Esophagus muscularis mucosa (tissue), 4 donors: ENCODE data around the gene SMARCC2. TPM values are rescaled to one million over a fixed set of nuclear protein-coding genes. Genes with fewer than 3 reads are reported as not detected.

Experiments
- DNase-seq: peaks from one replicate; pipeline ENCODE4 v3.0.0-alpha.2; 2017; ENCODE audit errors: extremely low spot score
- H3K27ac ChIP-seq, 4 donors: fragments of 200-600 bp; sonication (generic); replicated peaks in 1 of 4; 1 replicate in 3 of 4; 2 replicates in 1 of 4; pipeline ENCODE4 v1.5.1; 2016 to 2019; ENCODE audit warnings: mild to moderate bottlenecking in 1 of 4
- H3K27me3 ChIP-seq, 4 donors: fragments of 200-600 bp; sonication (generic); one replicate each; pipeline versions ENCODE4 v1.5.1 to v1.6.0; 2016 to 2019
- H3K36me3 ChIP-seq, 4 donors: fragments of 200-600 bp; sonication (generic); one replicate each; pipeline ENCODE4 v1.5.1; 2016 to 2019
- H3K4me1 ChIP-seq, 4 donors: fragments of 200-600 bp; sonication (generic); one replicate each; pipeline ENCODE4 v1.5.1; 2016 to 2019
- H3K4me3 ChIP-seq, 4 donors: fragments of 200-600 bp; sonication (generic); 1 replicate in 2 of 4; 2 replicates in 2 of 4; pipeline ENCODE4 v1.5.1; 2016 to 2019; ENCODE audit warnings: mild to moderate bottlenecking in 4 of 4, moderate library complexity in 1 of 4
- H3K9me3 ChIP-seq, 4 donors: fragments of 200-600 bp; sonication (generic); 1 replicate in 3 of 4; 2 replicates in 1 of 4; pipeline ENCODE4 v1.5.1; 2016 to 2019
- CTCF ChIP-seq, 3 experiments: fragments of 200-600 bp in 2 of 3; fragments of 450-650 bp in 1 of 3; sonication (generic) in 2 of 3; IDR thresholded peaks; one replicate each; pipeline ENCODE4 v1.5.1; 2017 to 2019; ENCODE audit warnings: antibody characterized with exemption in 3 of 3, mild to moderate bottlenecking in 2 of 3, moderate library complexity in 1 of 3
- EP300 ChIP-seq: sonication (generic); formaldehyde crosslinking; IDR thresholded peaks from one replicate; pipeline ENCODE4 v1.6.1; 2017; ENCODE audit warnings: antibody characterized with exemption
- POLR2A ChIP-seq: fragments of 450-650 bp; IDR thresholded peaks from one replicate; pipeline ENCODE4 v1.6.1; 2017; ENCODE audit warnings: antibody characterized with exemption, moderate library complexity, mild to moderate bottlenecking, low read depth
- POLR2AphosphoS5 ChIP-seq, 2 donors: sonication (generic); formaldehyde crosslinking; IDR thresholded peaks; one replicate each; pipeline ENCODE4 v1.6.1; 2017; ENCODE audit warnings: antibody characterized with exemption in 2 of 2
- WGBS: methylation state at CpG from one replicate; pipeline ENCODE4 v1.1.5; 2018; 5-methylcytosine and 5-hydroxymethylcytosine counted together
- intact Hi-C: fragments of 100-400 bp; cut with DNase I; formaldehyde crosslinking; loops from one replicate; pipeline ENCODE4 v1.15.1; 2023
- total RNA-seq, 4 donors: library from RNA; depleted of rRNA; stranded (reverse); fragments of >200 nt; gene quantifications; one replicate each; pipeline versions ENCODE4 v1.1.0 to v1.2.1, GENCODE V29; 2016

Gene SMARCC2
- total RNA-seq, 4 donors from 2014 or later = 62.1 to 111 (median 94.3) TPM

DNA sequence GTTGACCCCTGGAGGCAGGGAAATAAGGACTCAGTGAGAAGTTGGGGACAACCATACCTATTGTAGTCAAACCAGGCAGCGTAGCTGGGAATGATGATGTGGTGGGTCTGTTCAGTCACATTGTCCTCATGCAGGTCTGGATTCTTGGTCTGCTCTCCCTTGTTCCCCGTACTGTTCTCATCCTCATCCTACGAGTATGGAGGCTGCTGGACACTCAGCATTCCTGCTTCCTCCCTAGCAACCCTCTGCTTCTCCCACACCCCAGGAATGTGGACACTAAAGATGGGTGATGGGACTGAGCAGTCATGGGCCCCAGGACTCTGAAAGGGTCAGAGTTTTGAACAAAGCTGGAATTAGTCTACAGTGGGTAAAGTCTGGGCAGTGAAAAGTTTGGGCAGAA is 10.9 kb downstream of the SMARCC2 start:
- Histone ChIP-seq H3K36me3 (peaks cover 71 to 100% (median 100%) of the 10 kb centered on the region in 4 donors), H3K4me3 (no peak overlapping the region), H3K27me3 (no peaks in the 10 kb centered on the region), H3K27ac (no peak overlapping the region), H3K9me3 (no peaks in the 10 kb centered on the region), H3K4me1 (no peaks in the 10 kb centered on the region)
- intact Hi-C loops = no loop called here
- no peak for TF ChIP-seq EP300
- no peak for TF ChIP-seq CTCF (IDR thresholded peaks at IDR 0.05)
- TF ChIP-seq POLR2AphosphoS5 (IDR thresholded peaks at IDR 0.05) = no peak
- no peak for TF ChIP-seq POLR2A
- WGBS = 85% methylated on average over 3 of the region's 3 CpGs
- DNase-seq = no peak

- intact Hi-C loops = no loop called here
- Histone ChIP-seq H3K27me3 (no peaks in the 10 kb centered on the region), H3K4me1 (no peaks in the 10 kb centered on the region), H3K4me3 (no peak overlapping the region), H3K27ac (no peak overlapping the region), H3K9me3 (no peaks in the 10 kb centered on the region), H3K36me3 (peaks cover 81 to 100% (median 100%) of the 10 kb centered on the region in 4 donors)
- TF ChIP-seq POLR2AphosphoS5 (IDR thresholded peaks at IDR 0.05) (no peak), EP300 (no peak)
- 92% methylated on average over 7 of the region's 7 CpGs for WGBS
- DNase-seq = no peak
Observed at GRCh38 chr12:56172839-56173238, 16.4 kb downstream of the SMARCC2 start.

DNA sequence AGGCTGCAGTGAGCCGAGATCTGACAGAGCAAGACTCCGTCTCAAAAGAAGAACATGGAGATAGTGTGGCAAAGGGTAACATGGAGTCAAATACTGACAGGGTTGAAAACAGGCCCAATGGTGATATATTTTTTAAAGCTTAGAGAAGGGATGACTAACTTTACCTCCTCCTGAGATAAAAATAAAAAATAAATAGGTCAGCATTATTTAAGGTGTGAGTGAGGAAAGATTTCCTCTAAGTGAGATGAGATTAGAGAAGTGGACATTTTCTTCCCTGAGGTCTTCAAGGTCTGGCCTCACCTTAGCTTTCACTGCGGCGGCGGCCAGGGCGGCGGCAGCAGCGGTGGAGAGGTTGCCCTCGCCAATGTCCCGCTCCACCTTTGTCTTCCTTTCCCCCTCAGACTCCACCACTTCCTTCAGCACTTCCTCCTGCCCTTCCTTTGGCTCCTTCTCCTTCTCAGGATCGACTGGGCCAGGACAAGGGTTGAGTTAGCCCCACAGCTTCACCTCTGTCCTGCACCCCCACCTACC is 20.0 kb downstream of the SMARCC2 start:
- Histone ChIP-seq H3K9me3 (no peaks in the 10 kb centered on the region), H3K4me1 (peaks cover 0 to 10% (median 10%) of the 10 kb centered on the region in 4 donors), H3K4me3 (no peak overlapping the region), H3K27me3 (no peaks in the 10 kb centered on the region), H3K36me3 (peaks cover 78 to 100% (median 99%) of the 10 kb centered on the region in 4 donors), H3K27ac (no peak overlapping the region)
- intact Hi-C loops = no loop called here
- TF ChIP-seq EP300 (no peak), POLR2AphosphoS5 (IDR thresholded peaks at IDR 0.05) (no peak), POLR2A (no peak), CTCF (IDR thresholded peaks at IDR 0.05) (no peak)
- DNase-seq = no peak
- 89% methylated on average over 11 of the region's 11 CpGs for WGBS

GRCh38 chr12:56165369-56165768 is 23.9 kb downstream of the SMARCC2 start:
- Histone ChIP-seq H3K4me1 (peaks cover 17 to 49% (median 45%) of the 10 kb centered on the region in 4 donors), H3K36me3 (peaks cover 64 to 100% (median 99%) of the 10 kb centered on the region in 4 donors), H3K9me3 (no peaks in the 10 kb centered on the region), H3K27me3 (no peaks in the 10 kb centered on the region), H3K4me3 (no peak overlapping the region), H3K27ac (peak overlapping the region; percentile 36 to 97 (median 76))
- WGBS = no CpG with 5 or more reads among the region's 4 CpGs
- no peak for DNase-seq
- intact Hi-C loops = loop anchor here (2.0 kb wide), 1 partner anchor 19 kb away; no protein-coding TSS in a partner anchor
- TF ChIP-seq EP300 (no peak), POLR2AphosphoS5 (IDR thresholded peaks at IDR 0.05) (no peak), POLR2A (no peak), CTCF (IDR thresholded peaks at IDR 0.05) (no peak)

DNA sequence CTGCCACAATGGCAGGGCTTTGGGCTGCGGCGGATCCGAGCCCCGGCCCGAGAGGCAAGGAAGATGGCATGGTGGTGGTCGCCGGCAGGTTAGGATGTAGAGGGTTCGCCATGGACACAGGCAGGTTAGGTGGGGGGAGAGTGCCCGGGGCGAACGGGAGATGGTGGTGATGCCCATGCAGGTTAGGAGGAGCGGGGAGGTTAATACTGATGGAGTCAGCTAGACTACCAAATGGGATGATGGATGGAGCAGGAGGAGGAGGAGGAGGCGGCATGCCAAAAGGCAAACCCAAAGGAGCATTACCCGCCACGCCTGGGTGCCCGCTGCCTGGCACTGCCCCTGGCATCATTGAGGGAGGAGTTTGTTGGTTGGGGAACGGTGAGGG is 24.9 kb downstream of the SMARCC2 start:
- Histone ChIP-seq H3K4me1 (peaks cover 25 to 59% (median 56%) of the 10 kb centered on the region in 4 donors), H3K4me3 (no peak overlapping the region), H3K27ac (peak overlapping the region; percentile 93 to 98 (median 96)), H3K27me3 (no peaks in the 10 kb centered on the region), H3K36me3 (peaks cover 65 to 100% (median 99%) of the 10 kb centered on the region in 4 donors), H3K9me3 (no peaks in the 10 kb centered on the region)
- 84% methylated on average over 17 of the region's 17 CpGs for WGBS
- intact Hi-C loops = loop anchor here (2.0 kb wide), 1 partner anchor 20 kb away; no protein-coding TSS in a partner anchor
- TF ChIP-seq POLR2AphosphoS5 (IDR thresholded peaks at IDR 0.05) (peak in 1 of 2 donors; percentile 50), EP300 (no peak)
- no peak for DNase-seq
